Osteoblast (primary cell): ENCODE data around the gene ANKRD12. TPM values are rescaled to one million over a fixed set of nuclear protein-coding genes. Genes with fewer than 3 reads are reported as not detected.

Source experiments
- DNase-seq: peaks from one replicate; pipeline ENCODE4 v3.0.0; 2011; ENCODE audit warnings: low spot score, mixed read lengths; ENCODE audit not compliant: insufficient read length; ENCODE audit errors: missing footprints
- H2AFZ ChIP-seq: 2 replicates; pipeline ENCODE4 v1.6.0; 2011; ENCODE audit warnings: mild to moderate bottlenecking, low read length
- H3K27ac ChIP-seq: 2 replicates; pipeline ENCODE4 v1.5.1; 2011; ENCODE audit warnings: mild to moderate bottlenecking, low read depth, low read length, moderate library complexity
- H3K27me3 ChIP-seq: 2 replicates; pipeline ENCODE4 v1.6.0; 2012; ENCODE audit warnings: mild to moderate bottlenecking, control low read depth, inconsistent platforms, low read length, moderate library complexity; ENCODE audit not compliant: insufficient read depth
- H3K36me3 ChIP-seq: 2 replicates; pipeline ENCODE4 v1.5.1; 2011; ENCODE audit warnings: mild to moderate bottlenecking, low read length, control low read depth, moderate library complexity; ENCODE audit not compliant: insufficient read depth
- H3K4me1 ChIP-seq: 2 replicates; pipeline ENCODE4 v1.5.1; 2011; ENCODE audit warnings: mild to moderate bottlenecking, low read length, control low read depth, moderate library complexity; ENCODE audit not compliant: insufficient read depth
- H3K4me2 ChIP-seq: 2 replicates; pipeline ENCODE4 v1.6.0; 2011; ENCODE audit warnings: mild to moderate bottlenecking, low read length; ENCODE audit not compliant: insufficient read depth
- H3K4me3 ChIP-seq: fragments of 200-600 bp; sonication (generic); 3 replicates; pipeline ENCODE4 v1.5.1; 2012; ENCODE audit warnings: mild to moderate bottlenecking, low read length, inconsistent platforms; ENCODE audit not compliant: insufficient read depth
- H3K79me2 ChIP-seq: 2 replicates; pipeline ENCODE4 v1.6.0; 2012; ENCODE audit warnings: mild to moderate bottlenecking, low read length, control low read depth, inconsistent platforms; ENCODE audit not compliant: insufficient read depth
- H3K9me3 ChIP-seq: 2 replicates; pipeline ENCODE4 v1.5.1; 2011; ENCODE audit warnings: low read depth, low read length, control low read depth
- H4K20me1 ChIP-seq: 2 replicates; pipeline ENCODE4 v1.6.0; 2012; ENCODE audit warnings: mild to moderate bottlenecking, low read length, control low read depth; ENCODE audit not compliant: insufficient read depth
- CTCF ChIP-seq: IDR thresholded peaks from 2 replicates; pipeline ENCODE4 v1.5.1; 2011; ENCODE audit warnings: mild to moderate bottlenecking, low read depth, low read length, moderate library complexity; ENCODE audit errors: extremely low read depth
- total RNA-seq: library from RNA; depleted of rRNA; stranded (reverse); fragments of >200 nt; gene quantifications from 2 replicates; pipeline ENCODE4 v1.2.3, GENCODE V29; 2012

The ANKRD12 gene
- total RNA-seq, 1 donor: 47.8 TPM

- H3K9me3 ChIP-seq: no peaks in the 10 kb centered on the region
- TF ChIP-seq CTCF: no peak
- H2AFZ ChIP-seq: no peak overlapping the region
- peaks cover 36% of the 10 kb centered on the region for H3K36me3 ChIP-seq
- no peak overlapping the region for H3K27ac ChIP-seq
- H3K4me3 ChIP-seq: no peak overlapping the region
- no peaks in the 10 kb centered on the region for H3K27me3 ChIP-seq
- no peak overlapping the region for H3K4me2 ChIP-seq
- no peaks in the 10 kb centered on the region for H3K4me1 ChIP-seq
- no peaks in the 10 kb centered on the region for H3K79me2 ChIP-seq
- no peak for DNase-seq
- no peaks in the 10 kb centered on the region for H4K20me1 ChIP-seq
Measured at GRCh38 chr18:9221040-9221439, 84.5 kb downstream of the ANKRD12 start.

GRCh38 chr18:9221661-9222060 lies 85.1 kb downstream of the ANKRD12 start:
- H3K79me2 ChIP-seq: no peaks in the 10 kb centered on the region
- no peak for TF ChIP-seq CTCF
- H3K4me1 ChIP-seq: no peaks in the 10 kb centered on the region
- DNase-seq: no peak
- no peaks in the 10 kb centered on the region for H3K27me3 ChIP-seq
- H3K4me2 ChIP-seq: no peak overlapping the region
- H3K27ac ChIP-seq: no peak overlapping the region
- no peak overlapping the region for H2AFZ ChIP-seq
- no peak overlapping the region for H3K4me3 ChIP-seq
- H4K20me1 ChIP-seq: no peaks in the 10 kb centered on the region
- H3K9me3 ChIP-seq: no peaks in the 10 kb centered on the region
- H3K36me3 ChIP-seq: peaks cover 31% of the 10 kb centered on the region

- H3K79me2 ChIP-seq: peaks cover 9% of the 10 kb centered on the region
- DNase-seq: no peak
- H3K4me2 ChIP-seq: no peak overlapping the region
- peaks cover 22% of the 10 kb centered on the region for H3K36me3 ChIP-seq
- H3K4me3 ChIP-seq: no peak overlapping the region
- no peak overlapping the region for H3K27ac ChIP-seq
- H4K20me1 ChIP-seq: no peaks in the 10 kb centered on the region
- TF ChIP-seq CTCF: no peak
- no peak overlapping the region for H2AFZ ChIP-seq
- H3K4me1 ChIP-seq: no peaks in the 10 kb centered on the region
- H3K27me3 ChIP-seq: no peaks in the 10 kb centered on the region
- H3K9me3 ChIP-seq: no peaks in the 10 kb centered on the region
Measured at GRCh38 chr18:9223356-9223755, 86.8 kb downstream of the ANKRD12 start.

GRCh38 chr18:9226463-9226862 lies 89.9 kb downstream of the ANKRD12 start:
- no peak overlapping the region for H2AFZ ChIP-seq
- H3K4me3 ChIP-seq: no peak overlapping the region
- H3K4me2 ChIP-seq: no peak overlapping the region
- H3K79me2 ChIP-seq: peaks cover 36% of the 10 kb centered on the region
- no peaks in the 10 kb centered on the region for H3K9me3 ChIP-seq
- TF ChIP-seq CTCF: no peak
- H3K27me3 ChIP-seq: no peaks in the 10 kb centered on the region
- H3K4me1 ChIP-seq: no peaks in the 10 kb centered on the region
- H3K36me3 ChIP-seq: peaks cover 18% of the 10 kb centered on the region
- no peak for DNase-seq
- no peaks in the 10 kb centered on the region for H4K20me1 ChIP-seq
- no peak overlapping the region for H3K27ac ChIP-seq
